Putamen (tissue), 1 donor: ENCODE data around the gene BACE1.
"Not testable (repeated sequence)": the region's sequence is repeated elsewhere in the genome, so short reads cannot be mapped to it uniquely, and the experiment has no call there.

Experiments
- DNase-seq: peaks from one replicate; pipeline ENCODE4 v3.0.0-alpha.2; 2016; ENCODE audit warnings: low spot score

The BACE1 gene

GRCh38 chr11:117273550-117274289, 42.3 kb downstream of the BACE1 start:
- no peak for DNase-seq

GRCh38 chr11:117272175-117272574, 43.9 kb downstream of the BACE1 start:
- DNase-seq = not testable (repeated sequence)

- no peak for DNase-seq
Observed at GRCh38 chr11:117271208-117271607, 44.8 kb downstream of the BACE1 start.

DNA sequence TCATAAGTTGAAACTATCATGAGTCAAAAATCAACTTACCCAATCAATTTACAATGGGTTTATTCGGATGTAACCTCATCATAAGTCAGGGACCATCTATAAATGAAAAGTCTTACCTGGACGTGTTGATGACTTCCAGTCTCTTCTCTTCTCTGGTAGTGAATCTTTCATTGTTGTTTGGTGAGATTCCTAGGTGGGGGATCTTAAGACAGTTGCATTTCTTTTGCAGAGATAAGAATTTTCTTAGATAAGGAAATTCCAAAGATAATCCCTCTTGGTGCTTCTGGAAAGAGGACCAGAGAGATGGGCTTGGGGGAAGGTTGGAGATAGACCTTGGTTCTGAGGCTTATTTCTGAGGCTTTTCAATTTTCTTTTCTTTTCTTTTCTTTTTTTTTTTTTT, 46.2 kb downstream of the BACE1 start:
- no peak for DNase-seq

- no peak for DNase-seq
Observed at GRCh38 chr11:117265745-117266144, 50.3 kb downstream of the BACE1 start.

DNA sequence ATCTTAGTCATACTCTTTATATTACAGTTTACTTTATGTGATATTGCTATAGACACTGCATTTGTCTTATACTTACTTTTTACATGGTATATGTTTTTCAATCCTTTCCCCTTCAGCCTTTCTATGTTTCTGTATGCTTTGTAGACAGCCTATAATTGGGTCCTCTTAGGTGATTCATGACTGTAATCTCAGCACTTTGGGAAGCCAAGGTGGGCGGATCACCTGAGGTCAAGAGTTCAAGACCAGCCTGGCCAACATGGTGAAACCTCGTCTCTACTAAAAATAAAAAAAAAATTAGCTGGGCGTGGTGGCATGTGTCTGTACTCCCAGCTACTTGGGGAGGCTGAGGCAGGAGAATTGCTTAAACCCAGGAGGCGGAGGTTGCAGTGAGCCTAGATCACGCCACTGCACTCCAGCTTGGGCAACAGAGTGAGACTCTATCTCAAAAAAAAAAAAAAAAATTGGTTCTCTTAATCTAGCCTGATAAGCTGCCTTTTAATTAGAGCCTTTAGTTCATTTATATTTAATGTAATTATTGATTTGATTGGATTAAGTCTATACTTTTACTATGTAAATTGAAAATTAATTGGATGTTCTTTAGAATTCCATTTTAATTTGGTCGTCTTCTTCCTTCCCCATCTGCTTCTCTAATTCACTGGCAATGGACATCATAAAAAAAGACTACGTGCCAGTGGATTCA, 51.3 kb downstream of the BACE1 start:
- DNase-seq = not testable (repeated sequence)

DNA sequence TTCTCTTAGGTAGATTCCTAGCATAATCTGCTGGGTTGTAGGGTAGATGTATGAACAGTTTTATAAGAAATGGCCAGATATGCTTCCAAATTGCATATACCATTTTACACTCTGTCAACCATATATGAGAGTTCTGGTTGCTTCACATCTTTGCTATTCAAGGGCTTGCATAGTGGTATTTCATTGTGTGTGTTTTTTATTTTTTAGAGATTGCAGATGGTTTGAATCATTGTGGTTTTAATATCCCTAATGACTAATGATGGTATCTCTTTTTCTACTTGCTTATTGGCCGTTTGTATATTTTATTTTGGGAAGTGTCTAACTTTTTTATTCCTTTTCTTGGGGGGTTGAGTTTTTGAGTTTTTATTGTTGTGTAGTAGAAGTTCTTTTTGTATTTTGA, 56.6 kb downstream of the BACE1 start:
- no peak for DNase-seq

DNA sequence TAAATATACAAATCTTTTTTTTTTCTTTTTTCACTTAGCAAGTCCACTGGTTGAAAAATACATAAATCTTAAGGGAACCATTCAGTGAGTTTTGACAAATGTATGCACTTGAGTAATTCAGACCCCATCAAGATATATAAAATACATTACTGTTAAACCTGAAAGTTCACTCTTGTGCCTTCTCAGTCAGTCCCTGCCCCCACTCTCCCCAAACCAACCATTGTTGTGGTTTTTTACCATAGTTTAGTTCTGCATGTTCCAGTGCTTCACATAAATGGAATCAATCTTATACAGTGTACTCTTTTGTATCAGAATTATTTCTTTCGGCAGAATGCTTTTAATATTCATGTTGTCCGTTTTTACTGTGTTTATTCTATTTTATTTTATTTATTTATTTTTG, 57.5 kb downstream of the BACE1 start:
- DNase-seq = no peak

GRCh38 chr11:117256573-117256972, 59.5 kb downstream of the BACE1 start:
- DNase-seq = no peak

GRCh38 chr11:117255966-117256365, 60.1 kb downstream of the BACE1 start:
- no peak for DNase-seq

GRCh38 chr11:117251506-117251905, 64.5 kb downstream of the BACE1 start:
- no peak for DNase-seq

GRCh38 chr11:117249571-117249970, 66.5 kb downstream of the BACE1 start:
- DNase-seq = no peak

DNA sequence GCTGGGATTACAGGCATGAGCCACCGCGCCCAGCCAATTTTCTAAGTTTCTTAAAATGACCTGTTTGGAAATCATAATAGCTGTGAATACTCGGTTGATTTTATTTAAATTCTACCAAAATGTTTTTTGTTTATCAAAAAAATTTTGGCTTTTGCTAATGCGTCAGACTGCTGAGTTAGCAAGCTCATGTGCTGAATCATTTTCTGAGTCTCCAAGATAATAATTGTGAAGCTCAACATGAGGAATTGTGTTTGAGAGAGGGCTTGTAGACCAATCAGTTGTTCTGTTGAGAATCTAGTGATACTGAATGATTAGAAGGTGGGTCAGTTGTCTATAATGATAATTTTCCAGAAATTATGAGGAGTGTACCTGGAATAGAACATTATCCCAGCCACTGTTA, 67.7 kb downstream of the BACE1 start:
- no peak for DNase-seq

DNA sequence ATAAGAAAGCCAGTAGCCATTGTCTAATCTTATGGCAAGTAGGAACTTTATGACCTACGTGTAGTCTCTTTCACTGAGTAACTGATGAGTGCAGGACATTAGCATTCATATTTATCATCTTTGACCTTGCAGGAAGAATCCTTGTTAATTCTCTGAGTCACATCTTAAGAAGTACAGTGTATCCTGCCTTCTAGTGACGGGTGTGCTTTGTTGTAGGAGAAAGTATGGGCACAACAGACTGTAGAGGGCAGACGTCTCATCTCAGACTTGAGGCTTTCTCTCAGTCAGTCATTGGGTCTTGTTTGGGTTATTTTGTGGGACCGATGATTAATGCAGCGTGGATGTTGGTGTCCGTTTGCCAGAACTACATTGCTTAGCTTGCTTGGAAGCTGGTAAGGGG, 76.8 kb downstream of the BACE1 start:
- DNase-seq = no peak

- DNase-seq = no peak
Observed at GRCh38 chr11:117238221-117238620, 77.8 kb downstream of the BACE1 start.
